Thoracic aorta (tissue), 2 donors: Measurements from ENCODE around the gene SNED1. TPM values are rescaled to one million over a fixed set of nuclear protein-coding genes. Genes with fewer than 3 reads are reported as not detected.

ENCODE experiments used
- ATAC-seq: fragments of 150-250 bp; one replicate; pipeline ENCODE4 v1.8.0; 2017; ENCODE audit warnings: low read depth; ENCODE audit not compliant: insufficient number of reproducible peaks, low FRiP score
- DNase-seq: peaks from one replicate; pipeline ENCODE4 v3.0.0-alpha.2; 2020; ENCODE audit warnings: low spot score
- H3K27ac ChIP-seq, 2 donors: fragments of 200-600 bp; sonication (generic); 1 replicate in 1 of 2; 2 replicates in 1 of 2; pipeline ENCODE4 v1.5.1; 2016; ENCODE audit warnings: mild to moderate bottlenecking in 2 of 2, moderate library complexity in 2 of 2
- H3K27me3 ChIP-seq: fragments of 200-600 bp; sonication (generic); replicated peaks from 2 replicates; pipeline ENCODE4 v1.6.0; 2016; ENCODE audit warnings: mild to moderate bottlenecking; ENCODE audit not compliant: insufficient read depth
- H3K36me3 ChIP-seq: fragments of 200-600 bp; sonication (generic); one replicate; pipeline ENCODE4 v1.5.1; 2016
- H3K4me1 ChIP-seq, 2 donors: fragments of 200-600 bp; sonication (generic); 1 replicate in 1 of 2; 2 replicates in 1 of 2; pipeline versions ENCODE4 v1.5.1 to v1.6.0; 2016; ENCODE audit warnings: low read depth in 2 of 2, mild to moderate bottlenecking in 1 of 2; ENCODE audit not compliant: control insufficient read depth in 1 of 2
- H3K4me3 ChIP-seq: fragments of 200-600 bp; sonication (generic); 2 replicates; pipeline ENCODE4 v1.5.1; 2016; ENCODE audit warnings: mild to moderate bottlenecking
- H3K9me3 ChIP-seq: fragments of 200-600 bp; sonication (generic); 2 replicates; pipeline ENCODE4 v1.5.1; 2016
- total RNA-seq, 2 donors: library from RNA; depleted of rRNA; stranded (reverse); fragments of >200 nt; gene quantifications; one replicate each; pipeline versions ENCODE4 v1.1.0 to v1.2.3, GENCODE V29; 2016
- TF ChIP-seq, protein P1 (sequence below): fragments of 200-600 bp; sonication (generic); IDR thresholded peaks from one replicate; pipeline ENCODE4 v1.5.1; 2019; ENCODE audit warnings: antibody characterized with exemption

Gene SNED1
- total RNA-seq, 2 donors from 2014 or later, result 133 to 206 TPM

DNA sequence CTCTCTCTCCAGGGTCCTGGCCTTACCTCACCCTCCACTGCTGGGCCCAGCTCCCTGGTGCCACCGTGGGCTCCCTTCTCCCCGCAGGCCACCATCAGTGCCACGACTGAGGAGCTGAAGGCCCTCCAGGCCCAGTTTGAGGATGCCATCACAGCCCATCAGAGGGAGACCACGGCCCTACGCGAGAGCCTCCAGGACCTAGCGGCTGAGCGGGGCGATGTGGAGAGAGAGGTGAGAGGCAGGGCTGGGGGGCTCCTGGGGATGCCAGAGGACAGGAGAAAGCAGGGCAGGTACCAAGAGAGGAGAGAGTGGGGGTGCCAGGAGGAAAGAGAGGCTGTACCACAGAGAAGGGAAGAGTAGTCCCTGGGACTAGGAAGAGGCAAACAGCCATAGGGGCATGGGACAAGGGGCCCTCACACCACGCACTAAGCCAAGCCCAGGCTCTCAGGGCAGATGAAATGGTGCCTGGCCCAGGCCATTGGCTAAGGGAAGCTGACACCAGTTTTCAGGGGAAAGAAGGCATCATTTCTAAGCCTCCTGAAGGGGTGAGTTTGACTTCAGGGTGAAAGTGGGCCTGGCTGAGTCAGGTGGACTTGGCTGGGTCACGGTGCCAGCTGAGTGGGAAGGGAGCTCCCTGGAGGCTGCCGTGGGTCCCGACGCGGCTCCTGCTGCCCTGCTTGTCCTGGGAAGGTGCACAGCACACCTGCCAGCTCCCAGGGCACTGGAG lies 39.0 kb upstream of the SNED1 start:
- Histone ChIP-seq H3K27me3 (no peaks in the 10 kb centered on the region), H3K9me3 (no peaks in the 10 kb centered on the region), H3K4me3 (no peak overlapping the region), H3K27ac (no peak overlapping the region), H3K36me3 (no peaks in the 10 kb centered on the region), H3K4me1 (peaks cover 2 to 13% of the 10 kb centered on the region in 2 donors)
- TF ChIP-seq, protein P1, sequence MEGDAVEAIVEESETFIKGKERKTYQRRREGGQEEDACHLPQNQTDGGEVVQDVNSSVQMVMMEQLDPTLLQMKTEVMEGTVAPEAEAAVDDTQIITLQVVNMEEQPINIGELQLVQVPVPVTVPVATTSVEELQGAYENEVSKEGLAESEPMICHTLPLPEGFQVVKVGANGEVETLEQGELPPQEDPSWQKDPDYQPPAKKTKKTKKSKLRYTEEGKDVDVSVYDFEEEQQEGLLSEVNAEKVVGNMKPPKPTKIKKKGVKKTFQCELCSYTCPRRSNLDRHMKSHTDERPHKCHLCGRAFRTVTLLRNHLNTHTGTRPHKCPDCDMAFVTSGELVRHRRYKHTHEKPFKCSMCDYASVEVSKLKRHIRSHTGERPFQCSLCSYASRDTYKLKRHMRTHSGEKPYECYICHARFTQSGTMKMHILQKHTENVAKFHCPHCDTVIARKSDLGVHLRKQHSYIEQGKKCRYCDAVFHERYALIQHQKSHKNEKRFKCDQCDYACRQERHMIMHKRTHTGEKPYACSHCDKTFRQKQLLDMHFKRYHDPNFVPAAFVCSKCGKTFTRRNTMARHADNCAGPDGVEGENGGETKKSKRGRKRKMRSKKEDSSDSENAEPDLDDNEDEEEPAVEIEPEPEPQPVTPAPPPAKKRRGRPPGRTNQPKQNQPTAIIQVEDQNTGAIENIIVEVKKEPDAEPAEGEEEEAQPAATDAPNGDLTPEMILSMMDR, result no peak
- ATAC-seq (no peak), DNase-seq (no peak)

GRCh38 chr2:240959941-240960308 lies 38.5 kb upstream of the SNED1 start:
- Histone ChIP-seq H3K36me3 (no peaks in the 10 kb centered on the region), H3K4me1 (peaks cover 2 to 13% of the 10 kb centered on the region in 2 donors), H3K27me3 (no peaks in the 10 kb centered on the region), H3K9me3 (no peaks in the 10 kb centered on the region), H3K27ac (no peak overlapping the region), H3K4me3 (no peak overlapping the region)
- TF ChIP-seq, protein P1, result no peak
- DNase-seq (no peak), ATAC-seq (no peak)

GRCh38 chr2:240960309-240960970 lies 38.0 kb upstream of the SNED1 start:
- DNase-seq, result no peak
- Histone ChIP-seq H3K27me3 (no peaks in the 10 kb centered on the region), H3K27ac (no peak overlapping the region), H3K9me3 (no peaks in the 10 kb centered on the region), H3K4me3 (no peak overlapping the region), H3K4me1 (peaks cover 2 to 13% of the 10 kb centered on the region in 2 donors), H3K36me3 (no peaks in the 10 kb centered on the region)
- TF ChIP-seq, protein P1, result no peak
- ATAC-seq, result no peak

DNA sequence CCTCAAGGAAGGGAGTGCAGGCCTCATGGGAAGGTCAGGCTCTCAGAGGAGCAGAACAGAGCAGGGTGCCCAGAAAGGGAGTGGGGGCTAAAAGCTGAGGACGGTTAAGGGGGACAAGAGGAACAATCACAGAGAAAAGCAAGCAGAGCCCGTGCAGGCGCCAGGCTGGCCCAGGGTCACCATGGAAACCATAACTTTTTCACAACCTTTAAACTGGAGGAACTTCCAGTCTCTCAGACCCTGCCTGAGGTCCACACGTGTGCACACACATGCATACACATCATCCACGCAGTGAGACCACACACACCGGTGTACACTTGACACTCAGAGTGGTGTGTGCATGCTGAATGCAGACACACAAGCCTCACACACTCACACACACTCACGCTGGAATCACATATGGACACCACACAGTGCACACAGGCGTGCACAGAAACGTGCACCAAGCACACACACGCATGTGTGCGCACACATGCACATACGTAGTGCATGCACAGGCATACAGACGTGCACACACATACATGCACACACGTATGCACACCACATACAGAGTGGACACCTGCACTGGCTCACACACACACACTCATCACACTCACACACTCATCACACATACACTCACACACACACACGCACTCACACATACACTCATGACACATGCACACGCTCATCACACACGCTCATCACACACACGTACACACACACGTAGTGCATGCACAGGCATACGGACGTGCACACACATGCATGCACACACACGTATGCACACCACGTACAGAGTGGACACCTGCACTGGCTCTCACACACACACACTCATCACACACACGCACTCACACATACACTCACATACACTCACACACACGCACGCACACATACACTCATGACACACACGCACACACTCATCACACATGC lies 37.2 kb upstream of the SNED1 start:
- Histone ChIP-seq H3K27ac (no peak overlapping the region), H3K4me3 (no peak overlapping the region), H3K9me3 (no peaks in the 10 kb centered on the region), H3K36me3 (no peaks in the 10 kb centered on the region), H3K4me1 (peaks cover 2 to 13% of the 10 kb centered on the region in 2 donors), H3K27me3 (no peaks in the 10 kb centered on the region)
- DNase-seq, result no peak
- ATAC-seq, result no peak
- TF ChIP-seq, protein P1, result no peak

- TF ChIP-seq, protein P1, result no peak
- ATAC-seq (no peak), DNase-seq (no peak)
- H3K27me3 ChIP-seq, result no peaks in the 10 kb centered on the region
- no peak overlapping the region for H3K4me3 ChIP-seq
- H3K4me1 ChIP-seq, result peaks cover 2 to 13% of the 10 kb centered on the region in 2 donors
- no peak overlapping the region for H3K27ac ChIP-seq
- H3K36me3 ChIP-seq, result no peaks in the 10 kb centered on the region
- no peaks in the 10 kb centered on the region for H3K9me3 ChIP-seq
These were observed 36.5 kb upstream of the SNED1 start for GRCh38 chr2:240961910-240962299.
